ENCODE data around the gene IL10.

Gene IL10

DNA sequence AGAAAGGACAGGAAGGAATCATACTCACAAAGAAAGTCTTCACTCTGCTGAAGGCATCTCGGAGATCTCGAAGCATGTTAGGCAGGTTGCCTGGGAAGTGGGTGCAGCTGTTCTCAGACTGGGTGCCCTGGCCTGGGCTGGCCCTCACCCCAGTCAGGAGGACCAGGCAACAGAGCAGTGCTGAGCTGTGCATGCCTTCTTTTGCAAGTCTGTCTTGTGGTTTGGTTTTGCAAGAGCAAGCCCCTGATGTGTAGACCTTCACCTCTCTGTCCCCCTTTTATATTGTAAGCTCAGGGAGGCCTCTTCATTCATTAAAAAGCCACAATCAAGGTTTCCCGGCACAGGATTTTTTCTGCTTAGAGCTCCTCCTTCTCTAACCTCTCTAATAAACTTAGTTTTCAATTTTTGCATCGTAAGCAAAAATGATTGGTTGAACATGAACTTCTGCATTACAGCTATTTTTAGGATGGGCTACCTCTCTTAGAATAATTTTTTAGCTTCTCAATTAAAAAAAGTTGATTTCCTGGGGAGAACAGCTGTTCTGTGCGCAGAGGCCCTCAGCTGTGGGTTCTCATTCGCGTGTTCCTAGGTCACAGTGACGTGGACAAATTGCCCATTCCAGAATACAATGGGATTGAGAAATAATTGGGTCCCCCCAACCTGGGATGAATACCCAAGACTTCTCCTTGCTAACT is at the start of gene IL10:
IL10 (minus strand) TSS at position 252 of the 695 bp plus-strand sequence; CDS start at position 193, 59 bp downstream.
- DNase-seq (ENCODE audit: low read depth in 2 of 2): no peak

DNA sequence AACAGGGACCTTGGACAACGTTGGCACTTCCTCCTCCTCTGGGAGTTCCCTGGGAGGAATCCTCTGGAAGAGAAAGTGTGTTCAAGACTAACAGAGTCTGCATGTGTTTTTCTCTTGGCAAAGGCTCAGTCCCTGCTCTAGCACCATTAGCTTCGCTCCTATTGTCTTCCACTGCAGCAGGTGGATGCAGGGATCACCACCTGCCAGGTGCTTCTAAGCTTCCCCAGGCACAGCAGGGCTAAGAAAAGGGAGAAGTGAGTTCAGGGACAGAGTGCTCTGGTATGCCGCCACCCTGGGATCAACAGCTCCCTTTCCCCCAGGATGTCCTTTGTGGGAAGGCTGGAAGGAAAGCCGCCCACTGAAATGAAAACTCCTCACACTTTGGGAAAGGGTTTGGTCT is 49.2 kb upstream of the IL10 start:
- no peak for DNase-seq (ENCODE audit: low read depth in 2 of 2)

DNA sequence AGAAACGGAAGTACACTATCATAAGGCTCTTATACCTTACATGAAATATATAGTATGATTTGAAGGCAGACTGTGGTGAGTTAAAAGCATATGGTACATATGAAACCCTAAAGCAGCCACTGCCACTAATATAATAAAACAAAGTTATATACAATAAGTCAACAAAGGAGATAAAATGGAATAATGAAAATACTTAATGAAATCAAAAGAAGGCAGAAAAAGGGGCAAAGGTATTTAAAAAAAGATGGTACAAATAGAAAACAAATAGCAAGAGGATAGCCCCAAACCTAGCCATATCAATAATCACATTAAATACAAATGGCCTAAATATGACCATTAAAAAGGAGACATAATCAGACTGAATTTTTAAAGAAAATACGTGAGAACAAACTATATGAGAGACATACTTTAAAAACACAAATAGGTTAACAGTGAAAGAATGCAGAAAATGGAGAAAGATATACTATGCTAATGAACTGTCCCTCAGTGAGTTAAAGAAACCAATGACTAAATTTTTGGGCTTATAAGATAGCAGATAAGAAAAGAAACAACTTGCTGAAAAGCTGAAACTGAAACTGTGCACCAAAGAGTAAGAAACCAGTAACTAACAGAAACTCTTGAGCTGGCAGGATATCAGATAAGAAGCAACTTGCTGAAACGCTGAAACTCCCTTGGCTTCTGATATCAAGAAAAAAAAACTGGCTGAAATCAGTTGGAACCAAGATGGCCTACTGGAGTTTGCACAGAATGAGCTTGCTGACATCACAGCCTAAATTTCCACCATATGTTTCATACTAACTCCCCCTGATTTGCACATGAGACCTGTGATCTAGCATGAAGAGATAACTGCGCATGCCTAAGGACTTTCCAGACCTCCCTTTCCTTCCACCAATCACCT is 44.3 kb upstream of the IL10 start:
- DNase-seq (ENCODE audit: low read depth in 2 of 2): no peak

DNA sequence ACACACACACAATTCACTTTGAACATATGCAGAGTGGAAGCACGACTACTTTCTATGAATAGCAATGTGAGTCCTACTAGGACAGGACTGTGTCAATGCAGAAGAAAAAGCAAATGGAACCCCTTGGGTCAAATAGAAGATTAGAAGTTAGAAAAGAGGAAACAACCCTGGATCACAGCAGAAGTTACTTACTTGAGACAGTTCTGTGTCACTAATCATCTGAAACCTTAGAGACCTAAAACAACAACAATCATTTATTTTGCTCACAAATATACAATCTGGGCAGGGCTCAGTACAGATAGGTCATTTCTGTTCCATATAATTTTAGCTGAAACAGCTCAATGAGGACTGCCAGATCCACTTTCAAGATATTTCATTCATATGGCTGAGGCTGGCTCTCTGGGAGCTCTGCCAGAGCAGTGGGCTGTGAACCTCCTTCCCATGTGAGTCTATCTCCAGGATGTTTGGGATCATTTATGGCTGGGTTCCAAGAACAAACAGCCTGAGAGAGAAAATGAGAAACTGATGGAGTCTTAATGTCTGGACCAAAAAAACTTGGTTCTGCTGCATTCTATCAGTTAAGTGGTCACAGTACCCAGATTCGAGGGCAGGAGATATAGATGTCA is 42.5 kb upstream of the IL10 start:
- no peak for DNase-seq (ENCODE audit: low read depth in 2 of 2)

DNA sequence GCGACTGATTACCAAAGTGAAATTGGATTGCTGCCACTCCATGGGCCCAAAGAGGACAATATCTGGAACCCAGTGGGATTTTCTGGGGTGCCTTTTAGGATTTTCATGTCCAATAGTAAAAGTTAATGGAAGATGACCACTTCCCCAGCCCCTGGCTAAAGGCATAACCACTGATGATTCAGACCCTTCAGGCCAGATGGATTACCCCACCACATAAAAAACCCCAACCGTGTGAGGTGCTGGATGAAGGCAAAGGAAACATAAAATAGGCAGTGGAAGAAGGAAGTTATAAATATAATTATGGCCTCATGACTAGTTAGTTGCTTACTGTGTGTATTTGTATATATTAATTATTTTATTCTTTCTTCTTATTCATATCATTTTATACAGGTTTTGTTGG is 40.2 kb upstream of the IL10 start:
- no peak for DNase-seq (ENCODE audit: low read depth in 2 of 2)

DNA sequence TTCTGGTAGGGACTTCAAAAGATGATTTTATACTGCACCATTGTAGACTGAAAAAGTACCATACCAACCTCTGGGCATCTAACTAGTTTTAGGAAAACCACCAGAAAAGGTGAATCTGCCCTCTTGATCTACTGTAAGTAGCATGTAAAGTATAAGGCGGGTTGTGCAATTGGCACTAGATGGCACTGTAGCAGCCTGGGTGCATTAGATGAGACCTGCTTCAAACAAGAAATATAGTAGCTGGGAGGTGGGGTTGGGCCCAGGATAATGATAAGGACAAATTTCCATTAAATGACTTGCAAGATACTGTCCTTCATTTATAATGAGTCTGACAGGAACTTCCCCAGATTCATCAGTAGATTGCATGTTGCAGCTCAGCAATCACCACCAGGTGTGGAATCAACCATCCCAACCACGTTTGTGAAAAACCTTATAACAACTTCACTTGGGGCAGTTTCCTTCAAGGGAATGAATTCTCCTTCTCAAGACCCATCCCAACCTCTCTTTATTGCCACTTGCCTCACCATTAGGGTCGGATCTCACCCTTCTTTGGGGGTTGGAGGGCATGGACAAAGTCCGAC is 37.3 kb upstream of the IL10 start:
- DNase-seq (ENCODE audit: low read depth in 2 of 2): no peak

DNA sequence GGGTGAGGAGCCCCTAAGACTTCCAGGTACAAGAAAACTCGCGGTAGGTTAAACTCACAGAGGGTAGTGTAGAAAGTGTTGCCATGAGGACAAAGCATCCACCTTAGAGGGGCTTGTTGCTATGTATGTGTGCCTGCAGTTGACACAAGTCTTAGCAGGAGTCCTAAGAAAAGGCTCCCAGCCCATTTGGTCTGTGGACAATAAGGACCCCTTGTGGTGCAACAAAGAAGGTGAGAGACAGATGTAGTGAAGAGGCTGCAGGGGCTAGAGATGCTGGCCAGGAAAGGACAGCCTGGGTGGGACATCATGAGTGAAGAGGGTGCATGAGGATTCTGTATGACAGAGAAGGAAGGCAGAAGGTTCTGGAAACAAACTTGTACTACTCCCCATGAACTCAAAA is 36.3 kb upstream of the IL10 start:
- no peak for DNase-seq (ENCODE audit: low read depth in 2 of 2)

DNA sequence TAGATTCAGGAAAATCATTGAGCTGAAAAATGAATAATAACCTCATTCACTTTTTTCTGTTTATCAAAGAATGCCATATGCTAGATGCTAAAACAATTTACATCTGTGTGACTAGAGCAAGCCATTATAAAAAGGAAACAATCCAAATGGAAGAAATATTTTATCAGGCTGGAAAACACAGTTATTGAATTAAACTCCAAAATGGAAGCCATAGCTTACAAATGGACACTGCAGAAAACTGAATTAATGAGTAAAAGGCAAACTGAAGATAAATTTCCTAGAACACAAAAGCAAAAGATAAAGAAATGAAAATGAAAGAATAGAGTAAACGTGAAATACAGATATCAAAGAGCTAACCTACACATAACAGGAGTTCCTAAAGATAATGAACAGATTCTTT is 33.1 kb upstream of the IL10 start:
- DNase-seq (ENCODE audit: low read depth in 2 of 2): no peak

DNA sequence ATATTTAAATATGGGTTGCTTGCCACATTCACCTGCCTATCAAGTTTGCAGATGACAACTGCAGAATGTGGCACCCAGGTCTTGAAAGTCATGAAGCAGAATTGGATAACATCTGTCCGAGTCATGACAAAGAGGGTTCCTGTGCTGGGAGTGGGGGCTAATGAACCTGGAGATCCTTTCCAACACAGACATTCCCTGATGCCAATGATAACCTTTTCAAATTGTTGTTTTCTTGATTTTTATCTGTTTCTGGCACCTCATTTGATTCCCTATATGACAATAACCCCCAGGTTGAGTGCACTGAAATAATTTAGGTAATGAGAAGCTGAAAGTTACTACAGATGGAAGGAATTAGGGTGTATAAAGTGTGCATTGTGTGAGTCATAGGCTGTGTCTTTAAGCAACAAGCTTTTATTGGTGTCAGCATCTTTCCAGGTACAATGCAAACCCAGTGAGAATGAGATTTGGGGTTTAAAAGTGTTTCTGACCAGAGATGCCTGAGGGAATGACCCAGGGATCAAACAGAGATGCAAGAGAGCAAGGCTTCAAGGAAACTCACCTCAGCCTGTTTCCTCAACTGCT is 32.0 kb upstream of the IL10 start:
- no peak for DNase-seq (ENCODE audit: low read depth in 2 of 2)

DNA sequence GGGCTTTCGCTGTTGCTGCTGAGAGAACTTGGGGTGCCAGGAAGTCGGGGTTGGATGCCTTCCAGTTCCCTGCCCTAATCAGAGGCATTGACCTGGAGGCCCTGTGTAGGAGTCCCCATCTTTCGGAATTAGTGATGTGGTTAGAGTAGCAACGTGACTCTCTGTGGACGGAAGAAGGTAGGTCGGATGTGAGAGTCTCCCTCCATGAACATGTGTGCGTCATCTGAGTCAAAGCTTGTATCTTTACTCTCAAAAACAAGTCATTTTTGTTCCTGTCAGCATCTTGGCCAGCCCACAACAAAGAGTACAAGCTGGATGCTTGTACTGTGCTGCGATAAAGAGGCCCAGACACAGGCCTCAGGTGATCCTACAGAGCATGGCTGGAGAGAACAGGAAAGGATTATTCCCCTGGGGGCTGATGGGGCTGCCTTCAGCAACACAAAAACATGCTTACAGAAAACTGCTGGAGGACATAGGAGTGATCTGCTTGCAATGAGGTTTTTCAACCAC is 31.0 kb upstream of the IL10 start:
- peak; percentile 34 to 36 for DNase-seq (ENCODE audit: low read depth in 2 of 2)

DNA sequence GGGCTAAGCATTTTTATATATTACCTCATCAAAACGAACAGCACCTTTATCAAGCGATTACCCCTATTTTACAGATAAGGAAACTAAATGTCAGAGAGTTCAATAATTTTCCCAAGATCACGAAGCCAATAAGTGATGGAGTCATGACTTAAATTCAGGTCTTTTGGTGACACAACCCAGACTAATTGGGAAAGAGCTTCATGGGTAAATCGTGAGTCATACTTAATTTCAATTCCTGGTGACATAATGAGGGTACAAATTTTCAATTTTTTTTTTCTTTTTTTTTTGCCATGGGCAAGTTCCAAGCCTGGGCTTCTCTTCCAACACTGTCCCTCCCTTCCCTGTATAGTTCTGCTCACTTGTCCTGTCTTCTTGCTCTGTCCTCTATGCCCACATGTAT is 30.1 kb upstream of the IL10 start:
- DNase-seq (ENCODE audit: low read depth in 2 of 2): no peak

DNA sequence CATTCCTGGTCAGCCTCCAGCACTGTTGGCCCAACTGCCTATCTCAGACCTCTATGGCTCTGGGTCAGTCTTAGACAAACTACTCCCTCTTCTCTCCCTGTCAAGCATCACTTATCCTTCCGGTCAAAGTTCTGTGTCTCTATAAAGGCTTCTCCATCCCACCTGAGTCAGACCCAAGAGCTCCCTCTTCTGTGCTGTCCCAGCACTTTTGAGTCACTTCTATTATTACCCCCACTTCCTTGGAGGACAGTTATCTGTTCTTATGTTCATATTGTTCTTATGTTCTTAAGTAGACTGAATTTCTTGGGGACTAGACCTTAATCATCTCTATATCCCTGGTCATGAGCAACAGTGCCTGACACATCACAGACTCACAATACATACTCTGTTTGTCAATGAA is 29.2 kb upstream of the IL10 start:
- no peak for DNase-seq (ENCODE audit: low read depth in 2 of 2)

DNA sequence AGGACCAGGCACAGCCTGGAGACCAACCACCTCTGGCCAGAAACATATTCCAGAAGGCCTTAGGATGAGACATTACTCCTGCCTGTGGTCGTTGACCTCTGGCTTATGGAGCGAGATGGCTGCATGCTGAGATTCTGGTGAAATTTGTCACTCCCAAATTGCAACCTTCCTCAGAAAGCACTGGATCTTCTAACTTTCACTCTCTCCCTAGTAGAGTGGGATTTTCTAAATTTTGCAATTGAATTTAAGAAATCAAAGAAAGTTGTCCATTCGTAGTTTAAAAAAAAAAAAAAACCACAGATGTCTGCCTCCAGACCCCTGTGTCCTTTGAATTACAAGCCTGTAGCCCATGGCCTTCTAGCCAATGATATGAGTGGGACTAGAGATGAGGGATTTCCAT is 28.6 kb upstream of the IL10 start:
- DNase-seq (ENCODE audit: low read depth in 2 of 2): no peak

DNA sequence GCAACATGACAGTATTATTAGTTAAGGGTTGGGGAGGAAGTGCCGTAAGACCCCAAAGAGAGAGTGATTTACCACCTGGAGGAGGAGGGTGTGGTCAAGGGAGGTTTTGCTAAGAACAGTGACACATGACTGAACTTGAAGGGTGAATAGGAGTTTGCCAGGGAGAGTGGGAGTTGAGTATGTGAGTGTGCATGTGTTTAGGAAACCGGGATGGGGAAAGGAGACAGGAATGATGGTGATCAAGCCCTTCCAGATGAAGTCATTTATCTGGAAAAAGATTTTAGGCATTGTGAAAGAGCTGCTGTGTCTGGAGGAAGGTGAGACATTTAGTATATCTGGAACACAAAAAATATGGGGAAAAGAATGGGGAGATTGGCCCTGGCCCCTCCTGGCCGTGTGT is 28.1 kb upstream of the IL10 start:
- DNase-seq (ENCODE audit: low read depth in 2 of 2): no peak

DNA sequence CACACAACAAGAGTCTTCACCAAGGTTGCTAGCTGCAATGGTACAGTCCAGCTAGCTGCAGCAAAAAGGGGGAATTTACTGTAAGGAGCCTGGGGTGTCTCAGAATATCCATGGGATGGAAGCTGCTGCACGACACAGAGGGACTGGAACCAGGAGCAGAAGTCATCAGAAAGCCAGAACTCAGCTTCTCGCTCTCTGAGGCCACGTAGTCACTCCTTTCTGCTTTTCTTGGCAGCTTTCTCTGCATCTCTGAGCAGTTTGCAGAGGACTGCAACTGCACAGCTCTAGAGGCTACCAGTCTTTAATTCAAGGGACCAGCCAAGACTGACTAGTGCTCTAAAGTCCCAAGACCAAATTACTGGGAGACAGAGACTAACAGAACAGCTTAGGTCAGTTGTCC is 27.0 kb upstream of the IL10 start:
- DNase-seq (ENCODE audit: low read depth in 2 of 2): no peak

DNA sequence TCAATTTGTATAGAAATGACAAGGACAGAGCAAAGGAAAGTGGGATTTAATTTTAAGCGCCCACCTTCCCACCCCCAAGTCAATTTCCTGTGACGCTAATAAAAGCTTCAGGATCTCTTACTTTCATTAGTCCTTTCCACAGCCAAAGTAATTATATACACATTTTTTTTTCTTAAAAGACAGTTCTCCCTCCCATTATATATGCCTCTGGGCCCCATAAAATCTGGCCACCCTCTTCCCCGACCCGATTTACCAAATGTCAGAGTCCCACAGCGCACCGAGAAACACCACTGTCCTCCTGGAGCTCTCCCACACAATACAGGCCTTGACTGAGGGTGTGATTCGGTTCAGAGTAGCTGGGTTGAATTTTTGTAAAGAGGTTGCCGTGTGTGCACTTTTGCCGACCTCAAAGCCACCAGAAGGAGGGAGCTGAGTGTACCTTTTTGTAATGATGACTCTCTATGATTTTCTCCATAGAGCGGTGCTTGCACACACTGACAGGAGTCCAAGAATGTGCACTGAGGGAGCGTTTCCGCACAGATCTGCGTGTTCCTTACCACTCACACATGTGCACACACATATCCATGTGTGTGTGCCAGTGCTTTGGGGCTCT is 26.2 kb upstream of the IL10 start:
- DNase-seq (ENCODE audit: low read depth in 2 of 2): no peak

DNA sequence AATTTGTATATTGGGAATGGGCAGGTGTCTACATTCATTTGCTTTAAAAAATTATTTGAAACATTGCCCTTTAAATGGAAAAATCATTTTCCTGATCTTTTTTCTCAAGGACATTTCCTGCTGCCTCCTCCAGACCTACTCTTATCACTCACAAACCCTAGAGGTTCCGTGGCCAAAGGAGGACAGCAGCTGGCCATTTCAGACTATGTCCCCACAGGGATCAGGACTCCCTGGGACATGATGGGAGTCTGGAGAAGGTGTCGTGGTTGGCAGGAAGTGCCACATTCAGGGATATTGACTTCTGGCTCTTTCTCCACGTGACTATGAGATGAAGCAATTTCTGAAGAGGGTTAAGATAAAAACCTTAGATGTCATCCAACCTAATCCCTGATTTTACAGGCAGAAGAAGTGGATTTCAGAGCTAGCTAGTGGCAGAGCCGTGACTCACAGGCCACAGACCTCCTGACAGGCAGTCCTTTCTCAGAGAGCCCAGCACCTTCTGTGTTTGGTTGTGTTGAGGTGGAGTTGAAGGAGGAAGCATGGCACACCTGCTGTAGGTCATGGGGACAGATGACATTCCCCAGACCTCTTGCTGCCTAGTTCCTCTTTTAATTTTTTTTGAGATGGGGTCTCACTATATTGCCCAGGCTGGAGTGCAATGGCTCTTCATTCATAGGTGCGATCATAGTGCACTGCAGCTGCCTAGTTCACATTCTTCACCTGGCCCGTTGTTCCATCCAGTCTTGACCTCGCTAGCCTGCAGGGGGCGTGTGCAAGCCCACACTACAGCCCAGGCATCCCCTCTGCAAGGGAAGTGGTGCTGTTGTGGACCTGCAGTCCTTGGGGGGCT is 25.5 kb upstream of the IL10 start:
- DNase-seq (ENCODE audit: low read depth in 2 of 2): no peak

DNA sequence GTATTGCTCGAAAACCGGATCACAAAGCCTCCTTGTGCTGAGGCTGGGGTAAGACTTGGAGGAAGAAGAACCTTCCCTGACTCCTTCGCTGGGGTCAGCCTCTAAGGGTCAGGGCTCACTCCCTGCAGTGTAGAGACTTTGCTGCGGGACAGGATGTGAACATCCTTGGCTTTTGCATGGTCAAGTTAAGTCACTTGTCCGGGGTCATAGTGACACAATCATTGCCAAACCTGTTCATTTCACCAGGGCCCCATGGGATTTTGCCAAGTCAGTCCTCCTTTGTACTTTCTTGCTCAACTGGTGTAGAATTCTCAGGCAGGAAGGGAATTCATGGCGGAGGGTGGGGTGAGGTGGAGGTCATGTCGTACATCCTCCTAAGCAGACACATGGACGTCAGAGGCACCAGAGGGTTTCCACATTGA is 24.7 kb upstream of the IL10 start:
- DNase-seq (ENCODE audit: low read depth in 2 of 2): no peak

DNA sequence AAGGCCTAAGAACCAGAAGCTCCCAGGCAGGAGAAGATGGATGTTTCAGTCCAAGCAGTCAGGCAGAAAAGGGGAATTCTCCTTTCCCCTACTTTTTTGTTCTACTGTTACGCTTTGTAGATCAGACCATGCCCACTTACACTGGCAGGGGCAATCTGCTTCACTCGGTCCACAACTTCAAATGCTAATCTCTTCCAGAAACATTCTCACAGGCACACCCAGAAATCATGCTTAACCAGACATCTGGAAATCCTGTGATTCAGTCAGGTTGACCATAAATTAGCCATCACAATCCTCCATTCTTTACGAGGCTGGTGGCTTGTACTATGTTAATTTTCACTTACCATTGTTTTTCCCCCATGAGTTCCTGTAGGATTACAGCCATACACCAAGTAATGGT is 23.8 kb upstream of the IL10 start:
- DNase-seq (ENCODE audit: low read depth in 2 of 2): no peak

DNA sequence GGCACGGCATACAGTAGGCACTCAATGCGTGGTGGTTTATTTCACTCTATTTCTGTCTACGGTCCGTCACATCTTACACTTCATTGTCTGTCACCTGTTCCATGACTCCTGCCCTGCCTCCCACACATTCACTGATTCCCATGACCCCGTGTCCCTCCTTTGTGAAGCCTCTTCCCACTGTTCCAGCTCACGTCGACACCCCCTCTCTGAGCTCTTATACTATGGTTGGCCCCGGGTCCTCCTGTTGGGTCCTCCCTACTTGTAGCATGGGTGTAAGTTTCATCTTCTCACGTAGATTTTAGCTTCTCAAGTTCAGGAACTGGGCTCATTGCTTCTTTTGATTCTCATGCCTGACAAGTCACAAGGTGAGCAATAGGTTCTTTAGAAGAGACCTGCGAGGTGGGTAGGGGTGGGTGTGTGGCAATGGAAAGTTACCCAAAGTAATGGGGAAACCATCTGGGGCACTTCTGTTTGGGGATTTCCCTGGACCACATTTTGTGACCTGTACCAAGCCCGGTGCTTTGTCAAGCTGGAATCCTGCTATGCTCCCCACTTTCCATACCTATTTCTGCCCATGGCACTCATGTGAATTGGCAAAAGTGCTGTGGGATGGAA is 22.1 kb upstream of the IL10 start:
- DNase-seq (ENCODE audit: low read depth in 2 of 2): no peak

Measured in stimulated activated CD8-positive, alpha-beta memory T cell treated with anti-CD3 and anti-CD28 coated beads, Interleukin-7, amount 100 ng/mL, for 1 hour (primary cell).